Measurements from ENCODE around the gene TEC. TPM values are rescaled to one million over a fixed set of nuclear protein-coding genes. Genes with fewer than 3 reads are reported as not detected.

TEC gene
- total RNA-seq, 1 donor from 2014 or later: 1.8 TPM

DNA sequence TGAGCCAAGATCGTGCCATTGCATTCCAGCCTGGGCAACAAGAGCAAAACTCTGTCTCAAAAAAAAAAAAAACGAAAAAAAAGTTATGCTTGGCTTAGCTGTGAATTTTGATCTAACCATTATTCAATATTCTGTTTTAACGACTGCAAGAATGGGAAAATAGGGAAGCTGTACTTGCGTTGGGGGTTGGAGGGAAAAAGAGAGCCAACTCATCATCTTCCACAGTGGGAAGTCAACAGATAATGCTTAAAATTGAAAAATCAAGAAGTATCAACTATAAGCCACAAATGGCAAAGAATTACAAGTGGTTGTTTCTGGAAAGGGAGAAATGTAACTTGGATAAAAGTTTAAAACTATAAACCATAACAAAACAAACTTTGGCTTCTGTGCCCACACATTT is 2.9 kb downstream of the TEC start:
- Mint-ChIP-seq H3K4me3 (no peak overlapping the region), H3K4me1 (ENCODE audit: unreplicated experiment) (no peaks in the 10 kb centered on the region), H3K9me3 (no peaks in the 10 kb centered on the region), H3K36me3 (no peaks in the 10 kb centered on the region), H3K27me3 (no peaks in the 10 kb centered on the region), H3K27ac (no peak overlapping the region)
- no peak for DNase-seq (ENCODE audit: extremely low spot score, unreplicated experiment)
- TF ChIP-seq, protein P1, sequence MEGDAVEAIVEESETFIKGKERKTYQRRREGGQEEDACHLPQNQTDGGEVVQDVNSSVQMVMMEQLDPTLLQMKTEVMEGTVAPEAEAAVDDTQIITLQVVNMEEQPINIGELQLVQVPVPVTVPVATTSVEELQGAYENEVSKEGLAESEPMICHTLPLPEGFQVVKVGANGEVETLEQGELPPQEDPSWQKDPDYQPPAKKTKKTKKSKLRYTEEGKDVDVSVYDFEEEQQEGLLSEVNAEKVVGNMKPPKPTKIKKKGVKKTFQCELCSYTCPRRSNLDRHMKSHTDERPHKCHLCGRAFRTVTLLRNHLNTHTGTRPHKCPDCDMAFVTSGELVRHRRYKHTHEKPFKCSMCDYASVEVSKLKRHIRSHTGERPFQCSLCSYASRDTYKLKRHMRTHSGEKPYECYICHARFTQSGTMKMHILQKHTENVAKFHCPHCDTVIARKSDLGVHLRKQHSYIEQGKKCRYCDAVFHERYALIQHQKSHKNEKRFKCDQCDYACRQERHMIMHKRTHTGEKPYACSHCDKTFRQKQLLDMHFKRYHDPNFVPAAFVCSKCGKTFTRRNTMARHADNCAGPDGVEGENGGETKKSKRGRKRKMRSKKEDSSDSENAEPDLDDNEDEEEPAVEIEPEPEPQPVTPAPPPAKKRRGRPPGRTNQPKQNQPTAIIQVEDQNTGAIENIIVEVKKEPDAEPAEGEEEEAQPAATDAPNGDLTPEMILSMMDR (conservative IDR thresholded peaks at IDR 0.05): no peak

DNA sequence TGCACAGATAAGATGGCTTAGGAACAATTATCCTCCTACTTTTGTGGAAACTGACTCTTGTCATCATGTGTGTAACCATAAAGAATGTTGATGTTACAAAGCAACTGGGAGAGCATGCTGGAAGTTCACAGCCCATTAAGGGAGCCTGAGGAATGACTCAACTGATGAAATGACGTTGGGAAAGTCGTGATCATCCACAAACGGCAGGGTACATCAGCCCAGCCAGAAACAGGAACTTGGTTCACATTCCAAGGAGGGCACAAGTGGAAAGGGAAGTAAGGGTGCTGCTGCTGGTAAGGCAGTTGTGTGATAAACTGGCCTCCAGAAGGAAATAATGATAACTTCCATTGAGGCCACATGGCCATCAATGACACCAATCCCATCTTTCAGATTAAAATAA is 6.7 kb downstream of the TEC start:
- H3K36me3 Mint-ChIP-seq: no peaks in the 10 kb centered on the region
- DNase-seq (ENCODE audit: extremely low spot score, unreplicated experiment): no peak
- no peak overlapping the region for H3K27ac Mint-ChIP-seq
- TF ChIP-seq, protein P1 (conservative IDR thresholded peaks at IDR 0.05): no peak
- no peaks in the 10 kb centered on the region for H3K4me1 Mint-ChIP-seq (ENCODE audit: unreplicated experiment)
- no peaks in the 10 kb centered on the region for H3K9me3 Mint-ChIP-seq
- no peak overlapping the region for H3K4me3 Mint-ChIP-seq
- H3K27me3 Mint-ChIP-seq: no peaks in the 10 kb centered on the region

DNA sequence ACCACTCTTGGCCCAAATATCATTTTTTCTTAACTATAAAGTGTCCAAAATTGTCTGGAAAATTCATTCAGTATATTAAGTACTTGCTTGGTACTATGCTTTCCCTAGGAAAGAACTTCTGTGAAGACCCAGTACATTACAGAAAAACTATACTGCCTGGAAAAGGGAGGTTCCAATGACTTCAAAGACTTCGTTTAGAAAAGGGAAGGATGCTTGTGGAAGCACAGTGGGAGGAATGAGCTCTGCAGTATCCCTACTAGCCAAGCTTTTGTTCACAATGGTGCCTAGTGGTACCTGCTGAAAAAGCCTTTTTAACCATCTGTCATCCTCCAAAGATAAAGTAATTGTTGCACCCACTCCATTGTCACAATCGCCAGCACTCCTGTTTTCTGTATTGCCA is 7.2 kb downstream of the TEC start:
- TF ChIP-seq, protein P1 (conservative IDR thresholded peaks at IDR 0.05): no peak
- H3K4me3 Mint-ChIP-seq: no peak overlapping the region
- no peaks in the 10 kb centered on the region for H3K4me1 Mint-ChIP-seq (ENCODE audit: unreplicated experiment)
- no peaks in the 10 kb centered on the region for H3K36me3 Mint-ChIP-seq
- H3K27ac Mint-ChIP-seq: no peak overlapping the region
- no peaks in the 10 kb centered on the region for H3K9me3 Mint-ChIP-seq
- no peak for DNase-seq (ENCODE audit: extremely low spot score, unreplicated experiment)
- no peaks in the 10 kb centered on the region for H3K27me3 Mint-ChIP-seq

DNA sequence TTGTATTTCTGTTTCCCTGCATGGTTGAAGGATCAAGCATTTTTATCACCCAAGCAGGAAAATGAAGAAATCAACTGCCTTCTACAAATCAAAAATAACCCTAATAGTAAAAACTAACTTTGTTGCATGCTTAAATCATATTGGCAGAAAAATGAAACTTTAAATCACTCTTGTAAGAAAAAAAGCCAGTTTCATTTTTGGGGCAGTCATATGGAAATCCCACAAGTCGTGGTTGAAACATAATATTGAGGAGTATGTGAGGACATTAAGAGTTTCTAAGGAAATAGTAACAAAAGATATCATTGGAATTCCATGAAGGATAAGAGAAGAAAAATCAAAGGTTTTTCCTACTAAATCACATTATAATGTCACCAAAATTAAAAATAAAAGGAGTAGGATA is 8.4 kb downstream of the TEC start:
- H3K9me3 Mint-ChIP-seq: no peaks in the 10 kb centered on the region
- no peaks in the 10 kb centered on the region for H3K36me3 Mint-ChIP-seq
- no peak overlapping the region for H3K27ac Mint-ChIP-seq
- no peaks in the 10 kb centered on the region for H3K27me3 Mint-ChIP-seq
- H3K4me3 Mint-ChIP-seq: no peak overlapping the region
- no peak for DNase-seq (ENCODE audit: extremely low spot score, unreplicated experiment)
- H3K4me1 Mint-ChIP-seq (ENCODE audit: unreplicated experiment): no peaks in the 10 kb centered on the region
- TF ChIP-seq, protein P1 (conservative IDR thresholded peaks at IDR 0.05): no peak

- H3K27me3 Mint-ChIP-seq: no peaks in the 10 kb centered on the region
- no peak overlapping the region for H3K4me3 Mint-ChIP-seq
- H3K27ac Mint-ChIP-seq: no peak overlapping the region
- no peak for DNase-seq (ENCODE audit: extremely low spot score, unreplicated experiment)
- no peaks in the 10 kb centered on the region for H3K9me3 Mint-ChIP-seq
- no peaks in the 10 kb centered on the region for H3K36me3 Mint-ChIP-seq
- no peaks in the 10 kb centered on the region for H3K4me1 Mint-ChIP-seq (ENCODE audit: unreplicated experiment)
- TF ChIP-seq, protein P1 (conservative IDR thresholded peaks at IDR 0.05): no peak
Measured at GRCh38 chr4:48259748-48260147, 9.9 kb downstream of the TEC start.

- H3K9me3 Mint-ChIP-seq: no peaks in the 10 kb centered on the region
- no peaks in the 10 kb centered on the region for H3K36me3 Mint-ChIP-seq
- H3K27ac Mint-ChIP-seq: no peak overlapping the region
- H3K27me3 Mint-ChIP-seq: no peaks in the 10 kb centered on the region
- no peak for DNase-seq (ENCODE audit: extremely low spot score, unreplicated experiment)
- no peaks in the 10 kb centered on the region for H3K4me1 Mint-ChIP-seq (ENCODE audit: unreplicated experiment)
- TF ChIP-seq, protein P1 (conservative IDR thresholded peaks at IDR 0.05): no peak
- no peak overlapping the region for H3K4me3 Mint-ChIP-seq
Measured at GRCh38 chr4:48258845-48259397, 10.7 kb downstream of the TEC start.

All from type B pancreatic cell (in vitro differentiated cells).